GM13977 (cell line): Measurements from ENCODE around the gene HOOK1.
"Not testable (repeated sequence)": the region's sequence is repeated elsewhere in the genome, so short reads cannot be mapped to it uniquely, and the experiment has no call there.

Experiments used
- DNase-seq: peaks from one replicate; pipeline ENCODE4 v3.0.0; 2012; ENCODE audit warnings: low spot score
- in situ Hi-C: fragments of 300-500 bp; cut with MboI; formaldehyde crosslinking; loops from one replicate; pipeline ENCODE4 v1.12.0; 2022; ENCODE audit warnings: low sequenced_read_pairs, low pct_unique_long_range_greater_than_20kb, mixed read lengths, inconsistent platforms; ENCODE audit not compliant: unreplicated experiment
- TF ChIP-seq, protein P1 (sequence below): IDR thresholded peaks from 2 replicates; pipeline ENCODE4 v1.5.1; 2012; ENCODE audit warnings: mild to moderate bottlenecking, control low read depth; ENCODE audit not compliant: insufficient read depth; ENCODE audit errors: extremely low read depth, missing control alignments

HOOK1 gene

DNA sequence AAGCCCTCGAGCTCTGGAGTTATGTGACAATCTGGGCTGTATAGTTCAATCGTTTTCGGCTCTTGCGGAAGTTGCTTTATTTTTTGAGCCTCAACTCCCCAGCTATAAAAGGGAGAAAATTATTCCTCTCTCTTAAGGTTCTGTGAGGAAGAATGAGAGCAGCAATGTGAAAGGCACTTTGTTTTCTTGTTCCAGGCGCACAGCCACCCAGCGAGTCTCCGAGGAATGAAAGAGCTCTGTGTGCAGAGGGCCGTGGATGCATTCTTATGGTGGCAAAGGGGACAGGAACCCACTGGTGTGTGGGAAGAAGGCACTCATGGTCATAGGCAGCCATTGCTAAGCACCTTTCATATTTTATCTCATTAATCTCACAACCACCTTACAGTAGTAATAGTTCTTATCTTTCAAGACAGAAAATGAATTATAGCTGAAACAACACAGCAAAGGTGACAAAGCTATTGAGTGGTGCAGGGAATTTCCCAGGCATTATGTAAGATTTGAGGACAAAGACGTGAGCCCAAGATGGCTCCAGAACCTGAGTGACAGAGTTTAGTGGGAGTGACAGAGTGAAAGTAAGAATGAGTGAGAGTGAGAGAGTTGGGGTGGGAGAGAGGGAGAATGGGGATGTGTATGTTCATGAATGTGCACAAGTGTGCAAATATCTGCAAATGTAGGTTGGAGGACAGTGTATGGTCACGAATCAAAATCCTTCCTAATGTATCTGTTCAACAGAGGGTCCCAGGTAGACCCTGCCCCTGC, 102.5 kb downstream of the HOOK1 start:
- TF ChIP-seq, protein P1, sequence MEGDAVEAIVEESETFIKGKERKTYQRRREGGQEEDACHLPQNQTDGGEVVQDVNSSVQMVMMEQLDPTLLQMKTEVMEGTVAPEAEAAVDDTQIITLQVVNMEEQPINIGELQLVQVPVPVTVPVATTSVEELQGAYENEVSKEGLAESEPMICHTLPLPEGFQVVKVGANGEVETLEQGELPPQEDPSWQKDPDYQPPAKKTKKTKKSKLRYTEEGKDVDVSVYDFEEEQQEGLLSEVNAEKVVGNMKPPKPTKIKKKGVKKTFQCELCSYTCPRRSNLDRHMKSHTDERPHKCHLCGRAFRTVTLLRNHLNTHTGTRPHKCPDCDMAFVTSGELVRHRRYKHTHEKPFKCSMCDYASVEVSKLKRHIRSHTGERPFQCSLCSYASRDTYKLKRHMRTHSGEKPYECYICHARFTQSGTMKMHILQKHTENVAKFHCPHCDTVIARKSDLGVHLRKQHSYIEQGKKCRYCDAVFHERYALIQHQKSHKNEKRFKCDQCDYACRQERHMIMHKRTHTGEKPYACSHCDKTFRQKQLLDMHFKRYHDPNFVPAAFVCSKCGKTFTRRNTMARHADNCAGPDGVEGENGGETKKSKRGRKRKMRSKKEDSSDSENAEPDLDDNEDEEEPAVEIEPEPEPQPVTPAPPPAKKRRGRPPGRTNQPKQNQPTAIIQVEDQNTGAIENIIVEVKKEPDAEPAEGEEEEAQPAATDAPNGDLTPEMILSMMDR, result no peak
- DNase-seq, result no peak
- in situ Hi-C loops, result no loop called here

DNA sequence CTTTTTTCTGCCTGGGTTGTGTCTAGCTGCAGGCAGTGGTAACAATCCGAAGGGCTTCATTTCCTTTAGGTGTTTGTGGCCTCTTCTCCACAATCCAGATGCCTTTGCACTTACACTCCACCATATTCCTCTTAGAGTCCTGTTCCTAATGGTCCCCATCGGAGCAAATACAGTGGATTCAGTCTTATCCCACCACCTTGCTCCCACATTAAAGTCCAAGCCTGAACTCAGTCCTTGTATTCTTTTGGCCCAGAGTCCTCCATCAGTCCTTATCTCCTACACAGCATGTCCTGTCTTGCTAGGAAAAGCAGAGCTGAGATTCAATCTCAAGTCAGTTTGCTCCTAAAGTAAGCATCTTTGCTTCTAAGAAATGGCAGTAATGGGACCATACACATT, 103.0 kb downstream of the HOOK1 start:
- TF ChIP-seq, protein P1, result no peak
- no peak for DNase-seq
- in situ Hi-C loops, result no loop called here

DNA sequence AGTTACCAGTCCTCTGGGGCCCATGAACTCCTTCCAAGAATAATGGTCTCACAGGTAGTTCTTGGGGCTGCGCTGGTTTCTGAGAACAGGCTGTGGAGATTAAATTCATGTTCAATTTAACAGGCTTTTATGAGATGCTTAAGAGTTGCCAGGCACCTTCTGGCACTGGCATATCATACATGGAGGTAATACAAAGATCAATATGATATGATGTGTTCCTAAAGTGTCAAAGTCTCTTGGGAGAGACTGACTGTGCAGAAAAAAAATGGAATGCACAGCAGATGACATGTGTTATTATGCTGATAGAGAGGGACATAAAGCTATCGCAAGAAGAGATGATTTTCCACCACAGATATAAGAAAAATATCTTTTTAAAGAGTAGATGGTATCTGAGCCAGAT, 105.0 kb downstream of the HOOK1 start:
- TF ChIP-seq, protein P1, result no peak
- DNase-seq, result no peak
- in situ Hi-C loops, result no loop called here

DNA sequence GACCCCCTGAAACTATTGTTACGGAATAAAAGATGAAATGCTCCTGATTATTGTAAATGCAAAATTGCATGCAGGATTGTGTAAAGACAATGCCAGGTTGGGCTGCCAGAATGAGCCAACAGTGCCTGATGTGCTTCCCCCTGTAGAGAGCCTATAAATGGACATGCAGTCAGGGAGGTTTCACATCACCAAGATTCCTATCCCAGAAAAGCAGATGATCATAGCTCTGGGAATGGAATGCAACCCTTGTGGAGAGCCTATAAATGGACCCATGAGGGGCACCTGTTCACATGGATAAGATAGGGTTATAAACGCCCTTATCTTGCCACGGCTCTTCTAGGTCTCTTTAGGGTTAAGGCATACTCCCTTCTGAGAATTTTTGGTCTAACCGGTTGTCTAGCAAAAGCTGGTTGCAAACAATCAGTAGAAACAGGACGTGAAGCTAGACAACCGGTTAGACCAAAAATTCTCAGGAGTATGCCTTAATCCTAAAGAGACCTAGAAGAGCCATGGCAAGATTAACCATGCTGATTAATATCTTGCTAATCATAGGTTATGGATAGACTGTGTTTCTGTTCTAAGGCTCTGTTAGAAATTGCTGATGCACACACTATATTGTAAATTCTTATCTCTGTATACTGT, 106.6 kb downstream of the HOOK1 start:
- DNase-seq, in situ Hi-C loops: not testable (repeated sequence)

DNA sequence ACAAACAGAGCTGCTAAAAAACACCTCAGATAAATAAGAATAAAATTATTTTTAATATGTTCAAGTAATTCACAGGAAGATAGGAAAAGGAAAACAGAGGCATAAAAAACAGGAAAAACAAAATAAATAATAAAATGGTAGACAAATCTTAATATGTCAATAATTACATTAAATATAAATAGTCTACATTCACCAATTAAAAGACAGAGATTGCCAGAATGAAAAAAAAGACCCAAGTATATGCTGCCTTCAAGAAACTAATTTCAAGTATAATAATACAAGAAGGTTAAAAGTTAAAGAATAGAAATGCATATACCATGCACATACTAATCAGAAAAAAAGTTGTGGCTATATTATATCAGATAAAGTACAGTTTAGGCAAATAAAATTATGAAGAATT, 109.9 kb downstream of the HOOK1 start:
- TF ChIP-seq, protein P1, result no peak
- DNase-seq, result no peak
- in situ Hi-C loops, result no loop called here
